Coronary artery (tissue), 2 donors: ENCODE measurements around the gene CNTROB.
"Not testable (repeated sequence)": the region's sequence is repeated elsewhere in the genome, so short reads cannot be mapped to it uniquely, and the experiment has no call there.

ENCODE experiments used
- DNase-seq: peaks from one replicate; pipeline ENCODE4 v3.0.0-alpha.2; 2017; ENCODE audit warnings: low spot score
- H3K27ac ChIP-seq, 2 donors: fragments of 200-600 bp; sonication (generic); one replicate each; pipeline ENCODE4 v1.5.1; 2016 to 2019
- H3K4me3 ChIP-seq: fragments of 200-600 bp; sonication (generic); 2 replicates; pipeline ENCODE4 v1.5.1; 2016; ENCODE audit warnings: mild to moderate bottlenecking, moderate library complexity
- TF ChIP-seq, protein P1 (sequence below): fragments of 200-600 bp; sonication (generic); IDR thresholded peaks from one replicate; pipeline ENCODE4 v1.5.1; 2019; ENCODE audit warnings: antibody characterized with exemption

The CNTROB gene

DNA sequence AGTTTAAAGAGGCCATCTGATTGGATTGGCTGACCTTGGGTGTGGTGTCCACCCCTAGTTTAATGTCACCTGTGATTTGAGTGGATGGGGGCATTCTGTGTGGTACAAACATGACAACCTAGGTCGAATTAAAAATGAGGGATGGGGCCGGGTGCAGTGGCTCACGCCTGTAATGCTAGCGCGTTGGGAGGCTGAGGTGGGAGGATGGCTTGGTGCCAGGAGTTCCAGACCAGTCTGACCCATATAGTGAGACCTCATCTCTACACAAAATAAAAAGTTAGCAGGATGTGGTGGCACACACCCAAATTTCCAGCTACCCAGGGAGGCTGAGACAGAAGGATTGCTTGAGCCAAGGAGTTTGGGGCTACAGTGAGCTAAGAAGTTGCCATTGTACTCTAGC lies 14.4 kb downstream of the CNTROB start:
- TF ChIP-seq, protein P1, sequence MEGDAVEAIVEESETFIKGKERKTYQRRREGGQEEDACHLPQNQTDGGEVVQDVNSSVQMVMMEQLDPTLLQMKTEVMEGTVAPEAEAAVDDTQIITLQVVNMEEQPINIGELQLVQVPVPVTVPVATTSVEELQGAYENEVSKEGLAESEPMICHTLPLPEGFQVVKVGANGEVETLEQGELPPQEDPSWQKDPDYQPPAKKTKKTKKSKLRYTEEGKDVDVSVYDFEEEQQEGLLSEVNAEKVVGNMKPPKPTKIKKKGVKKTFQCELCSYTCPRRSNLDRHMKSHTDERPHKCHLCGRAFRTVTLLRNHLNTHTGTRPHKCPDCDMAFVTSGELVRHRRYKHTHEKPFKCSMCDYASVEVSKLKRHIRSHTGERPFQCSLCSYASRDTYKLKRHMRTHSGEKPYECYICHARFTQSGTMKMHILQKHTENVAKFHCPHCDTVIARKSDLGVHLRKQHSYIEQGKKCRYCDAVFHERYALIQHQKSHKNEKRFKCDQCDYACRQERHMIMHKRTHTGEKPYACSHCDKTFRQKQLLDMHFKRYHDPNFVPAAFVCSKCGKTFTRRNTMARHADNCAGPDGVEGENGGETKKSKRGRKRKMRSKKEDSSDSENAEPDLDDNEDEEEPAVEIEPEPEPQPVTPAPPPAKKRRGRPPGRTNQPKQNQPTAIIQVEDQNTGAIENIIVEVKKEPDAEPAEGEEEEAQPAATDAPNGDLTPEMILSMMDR: no peak
- Histone ChIP-seq H3K4me3 (no peak overlapping the region), H3K27ac (no peak overlapping the region)
- DNase-seq: no peak

DNA sequence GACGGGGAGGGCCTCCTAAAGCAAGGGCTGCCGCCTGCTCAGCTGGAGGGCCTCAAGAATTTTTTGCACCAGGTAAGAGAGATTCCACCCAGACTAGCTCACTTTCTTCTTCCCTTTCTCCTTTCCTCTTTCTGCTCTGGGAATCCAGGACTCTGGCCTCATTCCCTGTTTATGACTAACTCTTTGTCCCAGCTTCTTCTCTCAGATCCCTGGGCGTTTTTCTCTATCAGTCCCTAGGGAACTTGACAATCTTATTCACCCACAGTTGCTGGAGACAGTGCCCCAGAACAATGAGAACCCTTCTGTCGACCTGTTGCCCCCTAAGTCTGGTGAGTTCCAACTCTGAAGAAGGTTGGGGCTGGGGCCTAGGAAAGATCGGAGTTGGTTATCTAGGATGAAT lies 15.6 kb downstream of the CNTROB start:
- TF ChIP-seq, protein P1: no peak

DNA sequence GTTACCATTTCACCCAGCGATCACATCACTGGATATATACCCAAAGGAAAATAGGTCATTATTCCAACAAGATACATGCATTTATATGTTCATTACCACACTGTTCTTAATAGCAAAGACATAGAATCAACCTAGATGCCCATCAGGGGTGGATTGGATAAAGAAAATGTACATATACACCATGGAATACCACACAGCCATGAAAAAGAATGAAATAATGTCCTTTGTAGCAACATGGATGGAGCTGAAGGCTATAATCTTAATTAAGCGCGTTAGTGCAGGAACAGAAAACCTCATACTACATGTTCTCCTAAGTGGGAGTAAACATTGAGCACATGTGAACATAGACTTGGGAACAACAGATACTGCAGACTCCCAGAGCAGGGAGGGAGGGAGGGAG lies 18.6 kb downstream of the CNTROB start:
- no peak for DNase-seq
- TF ChIP-seq, protein P1: no peak
- H3K4me3 ChIP-seq: no peak overlapping the region
- no peak overlapping the region for H3K27ac ChIP-seq

More for the DNA sequence above, 15.6 kb downstream of the CNTROB start:
- H3K4me3 ChIP-seq: no peak overlapping the region
- no peak overlapping the region for H3K27ac ChIP-seq
- no peak for DNase-seq

DNA sequence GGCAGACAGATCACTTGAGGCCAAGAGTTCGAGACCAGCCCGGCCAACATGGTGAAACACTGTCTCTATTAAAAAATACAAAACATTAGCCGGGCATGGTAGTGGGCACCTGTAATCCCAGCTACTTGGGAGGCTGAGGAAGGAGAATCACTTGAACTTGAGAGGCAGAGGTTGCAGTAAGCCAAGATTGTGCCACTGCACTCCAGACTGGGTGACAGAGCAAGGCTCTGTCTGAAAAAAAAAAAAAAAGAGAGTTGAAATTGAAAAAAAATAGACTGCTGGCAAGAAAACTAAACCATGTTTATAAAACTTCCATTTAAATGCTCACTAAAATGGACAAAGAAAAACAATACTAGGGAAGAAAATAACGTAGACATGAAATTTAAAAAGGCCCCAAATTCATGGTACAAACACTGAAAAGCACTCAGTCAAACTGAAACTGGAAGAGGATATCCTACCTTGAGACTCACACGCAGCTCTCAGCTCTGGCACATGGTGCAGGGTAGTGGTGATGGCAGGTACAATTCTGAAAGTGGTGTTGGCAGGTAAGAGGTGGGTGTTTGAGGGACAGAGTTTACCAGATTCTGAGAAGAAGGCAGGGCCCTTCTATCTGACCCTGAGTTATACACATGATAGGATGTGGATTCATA lies 19.3 kb downstream of the CNTROB start:
- Histone ChIP-seq H3K4me3 (no peak overlapping the region), H3K27ac (no peak overlapping the region)
- TF ChIP-seq, protein P1: no peak
- no peak for DNase-seq

DNA sequence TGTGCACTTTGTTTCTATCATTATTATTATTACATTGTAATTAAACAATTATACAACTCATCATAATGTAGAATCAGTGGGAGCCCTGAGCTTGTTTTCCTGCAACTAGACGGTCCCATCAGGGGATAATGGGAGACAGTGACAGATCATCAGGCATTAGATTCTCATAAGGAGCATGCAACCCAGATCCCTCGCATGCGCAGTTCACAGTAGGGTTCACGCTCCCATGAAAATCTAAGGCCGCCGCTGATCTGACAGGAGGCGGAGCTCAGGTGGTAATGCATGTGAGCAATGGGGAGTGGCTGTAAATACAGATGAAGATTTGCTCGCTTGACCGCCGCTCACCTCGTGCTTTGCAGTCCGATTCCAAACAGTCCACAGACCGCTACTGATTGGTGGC lies 21.3 kb downstream of the CNTROB start:
- H3K27ac ChIP-seq, DNase-seq, H3K4me3 ChIP-seq: not testable (repeated sequence)

DNA sequence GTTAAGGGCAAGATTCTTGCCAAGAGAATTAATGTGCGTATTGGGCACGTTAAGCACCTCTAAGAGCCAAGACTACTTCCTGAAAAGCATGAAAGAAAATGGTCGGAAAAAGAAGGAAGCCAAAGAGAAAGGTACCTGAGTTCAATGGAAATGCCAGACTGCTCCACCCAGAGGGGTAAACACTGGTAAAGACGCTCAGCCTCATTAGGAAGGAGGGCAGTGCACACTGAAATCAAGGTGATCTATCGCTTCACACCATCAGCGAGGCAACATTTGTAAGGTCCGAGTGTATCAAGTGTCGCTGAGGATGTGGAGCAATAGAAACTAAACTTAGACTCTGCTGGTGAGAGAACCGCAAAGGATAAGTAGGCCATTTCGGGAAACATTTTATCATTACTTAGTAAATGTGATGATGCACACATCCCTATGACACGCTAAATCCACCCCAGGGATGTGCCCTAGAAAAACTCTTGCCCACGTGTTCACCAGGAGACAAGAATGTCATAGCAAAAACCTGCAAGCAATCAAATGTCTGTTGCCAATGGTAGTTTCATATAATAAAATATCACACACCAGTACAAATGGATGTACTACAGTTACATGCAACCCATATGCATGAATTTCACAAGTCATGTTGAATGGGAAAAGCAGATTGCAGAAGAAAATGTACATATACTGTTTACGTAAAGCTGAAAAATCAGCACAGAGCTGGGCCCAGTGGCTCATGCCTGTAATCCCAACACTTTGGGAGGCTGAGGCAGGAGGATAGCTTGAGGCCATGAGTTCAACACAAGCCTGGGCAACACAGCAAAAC lies 23.6 kb downstream of the CNTROB start:
- Histone ChIP-seq H3K27ac (no peak overlapping the region), H3K4me3 (no peak overlapping the region)
- TF ChIP-seq, protein P1: no peak
- DNase-seq: no peak

DNA sequence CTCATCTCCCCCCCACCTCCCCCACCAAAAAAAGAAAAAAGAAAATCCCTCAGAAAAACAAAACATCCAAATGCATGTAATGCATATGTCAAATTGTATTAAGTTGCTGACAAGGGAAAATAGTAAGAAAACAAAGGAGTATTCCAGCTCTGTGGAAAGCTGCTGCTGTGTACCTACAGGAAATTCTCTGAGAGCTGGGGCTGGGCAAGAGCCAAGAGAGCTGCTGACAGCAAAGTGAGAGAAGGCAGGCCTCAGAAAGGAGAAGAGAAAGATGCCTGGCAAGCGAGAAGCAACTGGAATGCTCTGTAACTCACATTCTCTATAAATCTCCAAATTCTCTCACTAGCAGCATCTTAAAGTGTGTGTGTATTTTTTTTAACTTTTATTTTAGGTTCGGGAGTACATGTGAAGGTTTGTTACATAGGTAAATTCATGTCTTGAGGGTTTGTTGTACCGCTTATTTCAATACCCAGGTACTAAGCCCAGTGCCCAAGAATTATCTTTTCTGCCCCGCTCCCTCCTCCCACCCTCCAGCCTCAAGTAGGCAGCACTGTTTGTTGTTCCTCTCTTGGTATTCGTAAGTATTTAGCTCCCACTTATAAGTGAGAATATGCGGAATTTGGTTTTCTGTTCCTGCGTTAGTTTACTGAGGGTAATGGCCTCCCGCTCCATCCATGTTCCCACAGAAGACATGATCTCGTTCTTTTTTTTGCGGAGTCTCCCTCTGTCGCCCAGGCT lies 24.4 kb downstream of the CNTROB start:
- H3K27ac ChIP-seq: no peak overlapping the region
- DNase-seq: no peak
- TF ChIP-seq, protein P1: no peak

More for the DNA sequence above, 24.4 kb downstream of the CNTROB start:
- H3K4me3 ChIP-seq: no peak overlapping the region
